Thymus (tissue), 14 donors: ENCODE results near the gene GCFC2. TPM values are rescaled to one million over a fixed set of nuclear protein-coding genes. Genes with fewer than 3 reads are reported as not detected.
A peak's percentile ranks its signal among the peaks of the same experiment; 100 is the strongest.

Experiments used
- DNase-seq, 9 donors: peaks; one replicate each; pipeline ENCODE4 v3.0.0-alpha.2; 2013; ENCODE audit warnings: low spot score in 9 of 9, low read depth in 6 of 9, missing footprints in 1 of 9
- H3K27ac ChIP-seq, 2 donors: one replicate each; pipeline ENCODE4 v1.5.1; 2013; ENCODE audit warnings: control low read depth in 1 of 2, low read depth in 1 of 2, low read length in 1 of 2, mild to moderate bottlenecking in 1 of 2, moderate library complexity in 1 of 2
- H3K27me3 ChIP-seq, 2 donors: one replicate each; pipeline ENCODE4 v1.5.1; 2013; ENCODE audit warnings: low read length in 1 of 2; ENCODE audit not compliant: control insufficient read depth in 2 of 2, insufficient read depth in 1 of 2
- H3K36me3 ChIP-seq, 2 donors: one replicate each; pipeline ENCODE4 v1.5.1; 2013; ENCODE audit warnings: low read length in 1 of 2, mild to moderate bottlenecking in 1 of 2, moderate library complexity in 1 of 2; ENCODE audit not compliant: control insufficient read depth in 2 of 2, insufficient read depth in 2 of 2
- H3K4me1 ChIP-seq, 2 donors: one replicate each; pipeline ENCODE4 v1.5.1; 2013; ENCODE audit warnings: low read length in 2 of 2; ENCODE audit not compliant: control insufficient read depth in 2 of 2, insufficient read depth in 2 of 2
- H3K4me3 ChIP-seq, 2 donors: one replicate each; pipeline ENCODE4 v1.5.1; 2013; ENCODE audit warnings: low read length in 2 of 2, control low read depth in 1 of 2, mild to moderate bottlenecking in 1 of 2
- H3K9me3 ChIP-seq, 2 donors: one replicate each; pipeline ENCODE4 v1.5.1; 2013; ENCODE audit warnings: low read length in 1 of 2, mild to moderate bottlenecking in 1 of 2; ENCODE audit not compliant: control insufficient read depth in 2 of 2, insufficient read depth in 1 of 2
- WGBS: extraction: QIAGEN DNeasy Blood & Tissue Kit; methylation state at CpG from one replicate; pipeline ENCODE4 v1.1.7; 2013; 5-methylcytosine and 5-hydroxymethylcytosine counted together
- long read RNA-seq, 10 donors: transcript quantifications; one replicate each; lab custom pipeline, GENCODE V29; 2026
- polyA plus RNA-seq: library from polyadenylated mRNA; stranded (reverse); fragments of 200-250 nt; gene quantifications from one replicate; pipeline ENCODE4 v1.2.3, GENCODE V29; 2013
- total RNA-seq: library from RNA; stranded (reverse); fragments of 120-200 nt; gene quantifications from one replicate; pipeline ENCODE4 v1.2.4, GENCODE V29; 2013
- donor health status: healthy.

The GCFC2 gene
- total RNA-seq (30.3 TPM), polyA plus RNA-seq (46.5 TPM)
- long read RNA-seq, donor 1: 0 reads
- long read RNA-seq, donor 2, full-length matches to known transcripts: 3 of 183 reads
- long read RNA-seq, donor 2, partial matches to known transcripts: 180 of 183 reads
- long read RNA-seq, donor 2, other reads (novel, unspliced or antisense): 0 of 183 reads
- long read RNA-seq, donor 3, full-length matches to known transcripts: 6 of 6 reads
- long read RNA-seq, donor 3, partial matches to known transcripts: 0 of 6 reads
- long read RNA-seq, donor 3, other reads (novel, unspliced or antisense): 0 of 6 reads
- long read RNA-seq, donor 4, partial matches to known transcripts: 0 of 2 reads
- long read RNA-seq, donor 4, other reads (novel, unspliced or antisense): 0 of 2 reads
- long read RNA-seq, donor 5, partial matches to known transcripts: 0 of 3 reads
- long read RNA-seq, donor 5, other reads (novel, unspliced or antisense): 0 of 3 reads
- long read RNA-seq, donor 6, partial matches to known transcripts: 69 of 72 reads
- long read RNA-seq, donor 6, other reads (novel, unspliced or antisense): 0 of 72 reads
- long read RNA-seq, donor 7, full-length matches to known transcripts: 6 of 6 reads
- long read RNA-seq, donor 7, partial matches to known transcripts: 0 of 6 reads
- long read RNA-seq, donor 7, other reads (novel, unspliced or antisense): 0 of 6 reads
- long read RNA-seq, donor 8, full-length matches to known transcripts: 1 of 11 reads
- long read RNA-seq, donor 8, partial matches to known transcripts: 0 of 11 reads
- long read RNA-seq, donor 8, other reads (novel, unspliced or antisense): 10 of 11 reads
- long read RNA-seq, donor 9, full-length matches to known transcripts: 3 of 3 reads
- long read RNA-seq, donor 9, partial matches to known transcripts: 0 of 3 reads
- long read RNA-seq, donor 9, other reads (novel, unspliced or antisense): 0 of 3 reads
- long read RNA-seq, donor 10, full-length matches to known transcripts: 5 of 5 reads
- long read RNA-seq, donor 10, partial matches to known transcripts: 0 of 5 reads
- long read RNA-seq, donor 10, other reads (novel, unspliced or antisense): 0 of 5 reads

DNA sequence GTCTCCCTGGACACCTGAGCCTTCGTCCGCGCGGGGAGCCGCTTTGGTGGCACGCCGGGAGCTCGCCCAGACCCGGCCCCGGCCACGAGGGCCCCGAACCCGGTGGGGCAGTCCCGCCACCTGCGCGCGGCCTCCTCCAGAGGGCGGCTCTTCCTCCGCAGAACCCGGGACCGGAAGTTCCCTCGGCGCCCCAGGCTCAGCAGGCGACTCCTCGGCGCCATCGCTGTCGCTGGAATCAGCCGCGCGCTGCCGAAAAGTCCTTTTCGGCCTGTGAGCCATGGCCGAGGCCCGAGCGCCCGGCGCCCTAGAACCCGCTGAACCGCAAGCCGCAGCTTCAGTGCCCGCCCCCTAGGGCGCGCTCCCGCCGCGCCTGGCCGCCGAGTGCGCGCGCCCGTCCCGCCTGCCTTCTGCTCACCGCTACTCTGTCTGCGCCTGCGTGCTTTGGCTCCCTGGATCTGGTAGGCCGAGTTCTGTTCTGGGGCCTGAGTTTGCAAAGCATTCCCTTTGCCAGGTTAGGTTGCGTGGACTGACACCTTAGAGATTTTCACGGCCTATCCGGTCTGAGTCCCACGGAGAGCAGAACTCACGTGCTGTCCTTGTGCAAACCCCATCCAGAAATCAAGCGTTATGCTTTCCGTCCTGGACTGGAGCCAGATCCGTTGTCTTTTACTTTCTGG lies at the start of gene GCFC2:
Gene GCFC2, minus strand, starts transcription at position 339 of the 677 bp plus-strand sequence. Its CDS starts 60 bp downstream, at position 279.
- Histone ChIP-seq H3K27me3 (no peaks in the 10 kb centered on the region), H3K36me3 (peaks cover 0 to 3% of the 10 kb centered on the region in 2 donors), H3K4me1 (peaks cover 4 to 6% of the 10 kb centered on the region in 2 donors), H3K27ac (peak within 1 kb of the TSS; percentile 91 to 98), H3K4me3 (peak within 1 kb of the TSS; percentile 71 to 86), H3K9me3 (no peaks in the 10 kb centered on the region)
- WGBS: 4% methylated on average over 66 of the region's 66 CpGs
- DNase-seq: peak; percentile 55 to 92 (median 79)

DNA sequence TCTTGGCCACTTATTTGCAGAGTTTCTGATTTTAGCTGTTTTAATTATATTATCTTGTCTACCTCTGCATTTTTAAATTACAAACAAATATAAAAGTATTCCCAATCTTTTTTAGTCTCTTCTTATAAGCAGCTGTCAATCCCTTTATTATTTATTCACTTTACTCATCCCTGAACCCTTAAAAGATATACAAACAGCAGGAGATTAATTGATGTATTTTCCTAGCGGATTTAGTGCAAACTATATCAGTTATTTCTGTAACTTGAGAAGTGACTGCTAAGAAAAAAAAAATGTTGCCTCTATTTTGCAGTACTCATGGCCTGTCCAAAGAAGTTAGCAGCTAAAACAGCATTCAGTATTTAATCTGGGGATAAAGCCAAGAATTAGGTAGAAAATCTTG lies 42.1 kb upstream of the GCFC2 start:
- Histone ChIP-seq H3K36me3 (no peaks in the 10 kb centered on the region), H3K4me3 (no peak overlapping the region), H3K27me3 (no peaks in the 10 kb centered on the region), H3K27ac (no peak overlapping the region), H3K4me1 (no peaks in the 10 kb centered on the region), H3K9me3 (no peaks in the 10 kb centered on the region)
- DNase-seq: no peak
- WGBS: 80% methylated on average over 1 of the region's 1 CpG

DNA sequence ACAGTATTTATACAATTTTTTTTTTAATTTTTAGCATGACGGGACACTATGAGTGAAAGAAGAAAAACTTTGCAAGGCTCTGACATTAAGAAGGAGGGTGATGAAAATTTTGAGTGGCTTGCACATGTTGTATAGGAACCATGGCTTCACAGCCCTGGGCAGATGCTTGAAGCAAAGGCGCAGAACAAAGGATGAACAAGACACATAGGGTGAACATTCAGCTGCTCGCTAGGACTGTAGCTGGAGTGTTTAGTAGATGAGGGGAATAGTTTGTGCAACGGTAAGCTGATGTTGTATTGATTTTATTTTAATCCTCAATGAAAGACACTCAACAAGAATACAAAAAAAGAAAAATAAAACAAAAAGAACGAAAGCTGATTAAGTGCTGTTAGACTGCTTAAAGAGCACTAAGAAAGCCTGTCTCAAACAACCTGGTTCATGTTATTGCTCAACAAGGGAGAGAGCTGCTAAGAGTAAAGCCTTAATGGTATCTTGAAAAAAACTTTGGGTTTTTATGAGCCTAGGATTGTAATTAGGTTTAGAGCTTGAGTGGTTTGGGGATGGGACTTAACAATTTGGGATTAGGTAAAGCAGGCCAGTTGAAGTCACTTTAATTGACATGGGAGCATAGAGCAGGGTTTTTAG lies 41.2 kb upstream of the GCFC2 start:
- DNase-seq: no peak
- H3K4me1 ChIP-seq: no peaks in the 10 kb centered on the region
- H3K9me3 ChIP-seq: no peaks in the 10 kb centered on the region
- H3K36me3 ChIP-seq: no peaks in the 10 kb centered on the region
- 93% methylated on average over 5 of the region's 5 CpGs for WGBS
- no peak overlapping the region for H3K4me3 ChIP-seq
- no peaks in the 10 kb centered on the region for H3K27me3 ChIP-seq
- H3K27ac ChIP-seq: no peak overlapping the region

DNA sequence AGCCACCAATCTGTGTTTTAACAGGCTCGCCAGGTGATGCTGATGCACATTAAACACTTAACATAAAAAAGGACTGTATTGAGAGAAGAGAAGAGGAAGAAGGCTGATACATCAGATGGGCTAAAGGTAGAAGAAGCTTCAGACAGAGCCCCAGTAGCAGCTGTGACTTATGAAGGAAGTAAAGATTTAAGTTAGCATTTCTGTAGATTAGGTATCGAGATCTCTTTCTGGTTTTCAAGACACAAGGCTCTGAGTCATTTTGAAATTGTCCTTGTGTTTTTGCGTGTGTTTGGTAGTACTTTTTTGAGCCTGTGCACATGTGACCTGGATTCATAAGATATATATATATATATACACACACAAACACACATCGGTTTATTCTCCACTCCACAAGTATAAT lies 40.6 kb upstream of the GCFC2 start:
- WGBS: 96% methylated on average over 4 of the region's 4 CpGs
- no peak for DNase-seq
- no peaks in the 10 kb centered on the region for H3K27me3 ChIP-seq

DNA sequence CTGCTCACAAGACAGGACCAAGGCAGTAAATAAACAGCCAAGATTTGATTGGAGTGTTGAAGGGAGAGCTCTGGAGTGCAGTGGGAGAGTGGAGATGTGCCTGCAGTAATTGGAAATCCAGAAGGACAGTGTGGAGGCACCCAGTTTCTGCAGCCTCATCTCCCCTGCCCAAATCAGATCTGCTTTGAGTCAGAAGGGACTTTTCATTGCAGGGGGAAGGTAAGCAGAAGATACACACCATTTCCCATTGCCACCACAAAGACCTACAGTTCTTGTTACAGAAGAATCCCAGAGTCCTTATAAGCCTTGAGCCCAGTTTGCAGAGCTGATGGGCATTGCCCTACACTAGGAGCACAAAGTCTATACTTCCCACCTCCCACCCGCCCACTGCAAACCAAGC lies 27.2 kb upstream of the GCFC2 start:
- Histone ChIP-seq H3K9me3 (no peaks in the 10 kb centered on the region), H3K27ac (no peak overlapping the region), H3K4me1 (no peaks in the 10 kb centered on the region), H3K36me3 (no peaks in the 10 kb centered on the region), H3K4me3 (no peak overlapping the region), H3K27me3 (no peaks in the 10 kb centered on the region)
- no peak for DNase-seq
- 98% methylated on average over 1 of the region's 1 CpG for WGBS

More for the DNA sequence above, 40.6 kb upstream of the GCFC2 start:
- no peaks in the 10 kb centered on the region for H3K36me3 ChIP-seq
- H3K9me3 ChIP-seq: no peaks in the 10 kb centered on the region
- H3K4me1 ChIP-seq: no peaks in the 10 kb centered on the region
- H3K4me3 ChIP-seq: no peak overlapping the region
- H3K27ac ChIP-seq: no peak overlapping the region

DNA sequence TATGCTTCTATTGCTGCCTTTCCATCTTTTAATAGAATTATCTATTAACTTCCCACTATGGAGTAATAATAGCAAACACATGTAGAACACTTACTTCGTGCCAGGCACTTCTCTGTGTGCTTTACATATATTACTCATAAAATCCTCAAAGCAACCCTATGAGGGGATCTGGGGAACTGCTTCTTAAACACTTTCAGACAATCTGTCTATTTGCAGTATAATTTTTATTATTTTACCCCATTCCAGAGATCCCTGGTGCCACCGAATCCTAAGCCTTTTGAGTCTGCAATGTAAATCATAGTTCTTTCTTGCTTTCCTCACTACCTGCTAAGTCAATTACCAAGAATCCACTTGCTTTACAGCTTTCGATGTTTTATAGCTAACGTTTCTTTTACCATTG lies 25.6 kb upstream of the GCFC2 start:
- WGBS: 93% methylated on average over 4 of the region's 4 CpGs

DNA sequence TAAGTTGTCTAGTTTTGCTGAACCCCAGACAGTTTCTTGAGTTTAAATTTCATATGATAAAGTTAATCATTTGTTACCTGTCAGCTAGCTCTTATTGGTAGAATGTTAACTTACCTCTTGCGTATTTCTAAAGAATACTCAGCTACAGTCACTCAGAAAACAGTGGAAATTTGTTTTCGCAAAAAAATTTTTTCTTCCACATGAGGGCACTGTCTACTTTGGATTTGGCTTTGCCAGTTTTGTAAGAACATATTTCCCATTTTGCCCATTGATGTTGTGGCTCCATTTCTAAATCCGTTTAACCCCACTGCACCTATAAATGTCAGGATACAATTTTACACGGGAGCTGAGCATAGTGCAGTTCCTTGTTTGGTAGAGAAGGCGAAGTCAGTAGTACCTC lies 19.1 kb upstream of the GCFC2 start:
- no peak overlapping the region for H3K27ac ChIP-seq
- no peaks in the 10 kb centered on the region for H3K4me1 ChIP-seq
- H3K9me3 ChIP-seq: no peaks in the 10 kb centered on the region
- no peaks in the 10 kb centered on the region for H3K36me3 ChIP-seq
- peaks cover 0 to 2% of the 10 kb centered on the region in 2 donors for H3K27me3 ChIP-seq
- no peak overlapping the region for H3K4me3 ChIP-seq
- WGBS: 88% methylated on average over 5 of the region's 5 CpGs
- no peak for DNase-seq

More for the DNA sequence above, 25.6 kb upstream of the GCFC2 start:
- Histone ChIP-seq H3K4me3 (no peak overlapping the region), H3K27me3 (no peaks in the 10 kb centered on the region), H3K4me1 (no peaks in the 10 kb centered on the region), H3K36me3 (no peaks in the 10 kb centered on the region), H3K9me3 (no peaks in the 10 kb centered on the region), H3K27ac (no peak overlapping the region)
- no peak for DNase-seq

DNA sequence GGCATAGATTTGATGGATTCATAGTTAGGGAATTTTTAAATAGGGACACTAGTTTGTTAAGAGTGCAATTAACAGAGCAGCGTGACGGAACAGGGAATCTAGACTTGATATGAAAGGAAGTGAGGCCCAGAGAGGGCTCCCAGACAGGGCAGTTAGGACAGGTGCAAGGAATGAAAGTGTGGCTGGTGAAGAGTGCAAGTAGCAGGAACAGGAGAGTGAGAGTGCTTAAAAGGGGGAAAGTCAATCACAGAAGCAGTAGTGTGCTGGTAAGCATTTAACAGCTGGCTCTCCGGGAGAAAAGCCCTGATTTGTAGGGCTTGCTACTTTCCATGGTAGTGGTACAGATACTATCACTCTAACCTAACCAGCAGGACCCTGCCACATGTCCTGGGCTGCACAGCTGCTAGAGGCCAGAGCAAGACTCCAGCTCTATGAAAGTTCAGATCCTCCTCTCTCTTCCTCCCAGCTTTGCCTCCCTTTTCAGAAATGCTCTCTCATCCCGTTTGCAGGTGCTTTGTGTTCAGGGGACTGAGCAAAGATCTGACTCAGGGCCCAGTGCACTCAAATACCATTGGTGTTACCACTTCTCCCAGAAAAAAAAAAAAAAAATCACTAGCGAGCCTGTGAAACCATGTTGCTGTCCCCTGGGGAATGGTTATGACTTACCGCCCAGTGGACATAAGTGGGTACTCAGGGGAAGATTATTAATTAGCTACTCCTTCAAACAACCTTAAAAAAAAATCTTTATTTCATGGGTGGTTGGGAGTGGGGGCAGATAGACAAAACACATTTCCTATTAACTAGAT lies 18.1 kb upstream of the GCFC2 start:
- Histone ChIP-seq H3K9me3 (no peaks in the 10 kb centered on the region), H3K4me3 (no peak overlapping the region), H3K4me1 (no peaks in the 10 kb centered on the region), H3K27me3 (peaks cover 0 to 2% of the 10 kb centered on the region in 2 donors), H3K36me3 (no peaks in the 10 kb centered on the region), H3K27ac (no peak overlapping the region)
- 92% methylated on average over 6 of the region's 6 CpGs for WGBS
- no peak for DNase-seq
